Activated CD4-positive, CD25-positive, alpha-beta regulatory T cell treated with anti-CD3 and anti-CD28 coated beads, Interleukin-2, amount 50 U/mL, for 72 hours (primary cell): ENCODE measurements around the gene DIRAS1.
"Not testable (repeated sequence)": the region's sequence is repeated elsewhere in the genome, so short reads cannot be mapped to it uniquely, and the experiment has no call there.

Experiments used
- DNase-seq: peaks from one replicate; pipeline ENCODE4 v3.0.0; 2021

Gene DIRAS1

DNA sequence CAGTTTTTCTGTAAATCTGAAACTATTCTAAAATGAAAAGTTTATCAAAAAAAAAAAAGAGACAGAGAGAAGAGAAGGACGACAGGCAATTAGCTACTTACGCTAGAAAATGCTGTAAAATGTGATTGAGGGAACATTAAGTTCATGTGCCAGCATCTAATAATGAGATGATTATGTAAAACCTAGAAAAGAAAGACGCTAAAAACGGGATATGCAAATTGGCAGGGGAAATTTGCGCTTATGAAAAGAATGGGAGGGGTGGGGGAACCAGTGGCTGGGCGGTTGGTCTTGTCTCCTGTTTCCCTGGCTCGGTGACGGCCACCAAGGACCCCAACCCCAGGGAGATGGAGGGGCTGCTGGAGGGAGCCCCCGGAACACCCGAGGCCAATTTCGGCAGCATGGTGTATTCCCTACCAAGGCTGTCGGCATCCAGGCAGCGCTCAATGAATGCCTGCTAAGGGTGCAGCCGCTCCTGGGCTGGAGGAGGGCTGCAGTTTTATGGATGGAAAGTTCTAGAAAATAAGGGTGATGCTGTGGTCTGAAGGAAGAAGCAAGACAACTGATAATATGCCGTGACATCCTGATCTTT lies 52.9 kb downstream of the DIRAS1 start:
- no peak for DNase-seq

DNA sequence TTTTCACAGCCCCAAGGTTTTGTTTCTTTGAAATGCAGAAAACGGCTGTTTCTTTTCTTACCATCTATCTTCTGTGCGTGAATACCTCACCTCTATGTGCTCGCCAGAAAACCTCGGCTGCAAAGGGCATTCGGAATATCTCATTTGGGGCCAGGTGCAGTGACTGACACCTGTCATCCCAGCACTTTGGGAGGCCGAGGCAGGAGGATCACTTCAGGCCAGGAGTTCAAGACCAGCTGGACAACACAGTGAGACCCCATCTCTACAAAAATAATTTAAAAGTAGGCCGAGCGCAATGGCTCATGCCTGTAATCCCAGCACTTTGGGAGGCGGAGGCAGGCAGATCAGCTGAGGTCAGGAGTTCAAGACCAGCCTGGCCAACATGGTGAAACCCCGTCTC lies 53.8 kb downstream of the DIRAS1 start:
- DNase-seq, result not testable (repeated sequence)

DNA sequence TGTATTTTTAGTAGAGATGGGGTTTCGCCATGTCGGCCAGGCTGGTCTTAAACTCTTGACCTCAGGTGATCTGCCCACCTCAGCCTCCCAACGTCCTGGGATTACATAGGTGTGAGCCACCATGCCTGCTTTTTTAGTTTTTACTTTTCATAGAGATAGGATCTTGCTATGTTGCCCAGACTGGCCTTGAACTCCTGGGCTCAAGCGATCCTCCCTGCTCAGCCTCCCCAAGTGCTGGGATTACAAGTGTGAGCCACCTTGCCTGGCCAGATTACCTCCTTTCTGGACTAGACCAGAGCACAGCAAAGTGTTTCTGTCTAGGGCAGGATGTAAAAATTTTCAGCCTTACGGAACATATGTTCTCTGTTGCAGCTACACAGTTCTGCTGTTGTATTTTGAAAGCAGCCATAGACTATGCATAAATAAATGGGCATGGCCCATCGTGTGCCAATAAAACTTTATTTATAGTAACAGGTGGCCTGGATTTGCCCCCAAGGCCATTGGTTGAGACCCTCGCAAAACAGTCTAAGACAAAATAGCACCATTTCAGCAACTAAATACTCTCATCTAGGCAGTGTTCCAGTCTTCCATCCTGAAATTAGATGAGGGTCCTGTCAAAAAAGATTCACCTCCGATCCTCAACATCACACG lies 54.7 kb downstream of the DIRAS1 start:
- DNase-seq, result no peak

DNA sequence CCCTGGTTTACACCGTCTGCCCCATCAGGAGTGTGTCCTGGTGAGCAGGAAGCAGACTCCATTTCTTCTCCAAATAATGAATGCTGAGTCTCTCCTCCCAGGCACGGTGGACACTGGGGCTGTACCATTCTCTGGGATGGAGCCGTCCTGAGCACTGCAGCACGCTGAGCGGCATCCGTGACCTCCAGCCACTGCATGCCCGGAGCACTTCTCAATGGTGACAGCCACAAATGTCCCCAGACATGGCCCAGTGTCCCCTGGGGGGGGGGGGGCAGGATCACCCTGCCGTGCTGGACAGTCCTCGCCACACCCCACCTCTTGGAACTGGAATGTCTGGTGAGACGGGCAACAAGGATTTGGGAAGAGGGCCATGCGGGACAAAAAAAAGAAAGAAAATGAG lies 56.1 kb downstream of the DIRAS1 start:
- no peak for DNase-seq
